Trophoblast cell (in vitro differentiated cells and primary cell): Measurements from ENCODE around the gene ZBTB21.

ENCODE experiments used
- DNase-seq, 2 donors: peaks; one replicate each; pipeline ENCODE4 v3.0.0-alpha.2; 2016
- H2AFZ ChIP-seq: 2 replicates; pipeline ENCODE4 v1.6.1; 2013; ENCODE audit warnings: low read length, moderate library complexity, mild to moderate bottlenecking; ENCODE audit not compliant: insufficient read depth, poor library complexity
- H2AK5ac ChIP-seq: 2 replicates; pipeline ENCODE4 v1.6.1; 2013; ENCODE audit warnings: mild to moderate bottlenecking, low read length
- H2BK120ac ChIP-seq: 2 replicates; pipeline ENCODE4 v1.6.1; 2013; ENCODE audit warnings: low read length, mild to moderate bottlenecking, moderate library complexity; ENCODE audit not compliant: insufficient read depth, poor library complexity
- H2BK12ac ChIP-seq: 2 replicates; pipeline ENCODE4 v1.6.1; 2013; ENCODE audit warnings: mild to moderate bottlenecking, low read length, moderate library complexity
- H2BK5ac ChIP-seq: 2 replicates; pipeline ENCODE4 v1.6.1; 2013; ENCODE audit warnings: low read length, low read depth, moderate library complexity, mild to moderate bottlenecking; ENCODE audit not compliant: poor library complexity
- H3K14ac ChIP-seq: 2 replicates; pipeline ENCODE4 v1.6.1; 2013; ENCODE audit warnings: mild to moderate bottlenecking, low read length
- H3K18ac ChIP-seq: 2 replicates; pipeline ENCODE4 v1.6.1; 2013; ENCODE audit warnings: mild to moderate bottlenecking, low read length
- H3K23ac ChIP-seq: 2 replicates; pipeline ENCODE4 v1.6.1; 2013; ENCODE audit warnings: low read length
- H3K27ac ChIP-seq: 2 replicates; pipeline ENCODE4 v1.5.1; 2013; ENCODE audit warnings: low read depth, mild to moderate bottlenecking, inconsistent platforms, low read length, moderate library complexity
- H3K27me3 ChIP-seq: 2 replicates; pipeline ENCODE4 v1.6.1; 2013; ENCODE audit warnings: inconsistent platforms, mild to moderate bottlenecking, low read length, moderate library complexity; ENCODE audit not compliant: insufficient read depth
- H3K36me3 ChIP-seq, 2 experiments: 1 replicate in 1 of 2; 2 replicates in 1 of 2; pipeline ENCODE4 v1.6.1; 2013; ENCODE audit warnings: low read length in 2 of 2, mild to moderate bottlenecking in 2 of 2, moderate library complexity in 1 of 2; ENCODE audit not compliant: insufficient read depth in 2 of 2, control insufficient read depth in 1 of 2
- H3K4ac ChIP-seq: 2 replicates; pipeline ENCODE4 v1.6.1; 2013; ENCODE audit warnings: low read depth, mild to moderate bottlenecking, low read length, moderate library complexity
- H3K4me1 ChIP-seq, 2 experiments: 1 replicate in 1 of 2; 2 replicates in 1 of 2; pipeline ENCODE4 v1.6.1; 2013; ENCODE audit warnings: low read length in 2 of 2, mild to moderate bottlenecking in 2 of 2, moderate library complexity in 1 of 2; ENCODE audit not compliant: insufficient read depth in 2 of 2, control insufficient read depth in 1 of 2
- H3K4me2 ChIP-seq: 2 replicates; pipeline ENCODE4 v1.6.1; 2013; ENCODE audit warnings: inconsistent platforms, mild to moderate bottlenecking, low read length, moderate library complexity
- H3K4me3 ChIP-seq: 2 replicates; pipeline ENCODE4 v1.5.1; 2013; ENCODE audit warnings: mild to moderate bottlenecking, low read depth, low read length, inconsistent platforms
- H3K79me1 ChIP-seq: one replicate; pipeline ENCODE4 v1.6.1; 2013; ENCODE audit warnings: low read length
- H3K79me2 ChIP-seq: 2 replicates; pipeline ENCODE4 v1.6.1; 2013; ENCODE audit warnings: low read length, mild to moderate bottlenecking; ENCODE audit not compliant: control insufficient read depth, insufficient read depth, poor library complexity
- H3K9ac ChIP-seq: 2 replicates; pipeline ENCODE4 v1.6.1; 2013; ENCODE audit warnings: mild to moderate bottlenecking, low read length
- H3K9me3 ChIP-seq: 2 replicates; pipeline ENCODE4 v1.6.1; 2013; ENCODE audit warnings: low read depth, mild to moderate bottlenecking, control low read depth, inconsistent platforms, low read length; ENCODE audit not compliant: insufficient read depth
- H4K12ac ChIP-seq: 2 replicates; pipeline ENCODE4 v1.6.1; 2013; ENCODE audit warnings: low read depth, mild to moderate bottlenecking, low read length, moderate library complexity
- H4K8ac ChIP-seq: 2 replicates; pipeline ENCODE4 v1.6.1; 2013; ENCODE audit warnings: low read depth, mild to moderate bottlenecking, low read length, moderate library complexity
- H4K91ac ChIP-seq: one replicate; pipeline ENCODE4 v1.6.1; 2013; ENCODE audit warnings: low read depth, mild to moderate bottlenecking, low read length, moderate library complexity
- WGBS: extraction: QIAGEN DNeasy Blood & Tissue Kit; methylation state at CpG from one replicate; pipeline ENCODE4 v1.1.7; 2013; ENCODE audit warnings: missing lambda C conversion rate; ENCODE audit not compliant: insufficient read length, insufficient coverage; ENCODE audit errors: extremely low coverage; 5-methylcytosine and 5-hydroxymethylcytosine counted together

The ZBTB21 gene

GRCh38 chr21:42019101-42019605, 9.0 kb upstream of the ZBTB21 start:
- Histone ChIP-seq H3K36me3 (no peaks in the 10 kb centered on the region), H3K23ac (no peak overlapping the region), H3K18ac (no peak overlapping the region), H2AK5ac (no peak overlapping the region), H3K27ac (no peak overlapping the region), H3K14ac (no peak overlapping the region), H3K4me1 (no peaks in the 10 kb centered on the region), H2BK12ac (no peak overlapping the region), H3K4me3 (no peak overlapping the region), H4K12ac (no peak overlapping the region), H4K8ac (no peak overlapping the region), H2BK5ac (no peak overlapping the region), H3K9me3 (peaks cover 1% of the 10 kb centered on the region), H2BK120ac (no peak overlapping the region), H3K79me2 (no peaks in the 10 kb centered on the region), H3K79me1 (no peaks in the 10 kb centered on the region), H4K91ac (no peak overlapping the region), H3K27me3 (no peaks in the 10 kb centered on the region), H2AFZ (no peak overlapping the region), H3K9ac (no peak overlapping the region), H3K4me2 (no peak overlapping the region), H3K4ac (no peak overlapping the region)
- DNase-seq: no peak
- no CpG with 5 or more reads among the region's 11 CpGs for WGBS

GRCh38 chr21:42017022-42017421, 6.9 kb upstream of the ZBTB21 start:
- Histone ChIP-seq H3K27ac (no peak overlapping the region), H2AFZ (no peak overlapping the region), H3K79me1 (no peaks in the 10 kb centered on the region), H3K4me2 (no peak overlapping the region), H3K23ac (no peak overlapping the region), H3K27me3 (no peaks in the 10 kb centered on the region), H2AK5ac (no peak overlapping the region), H2BK12ac (no peak overlapping the region), H3K79me2 (no peaks in the 10 kb centered on the region), H3K4me3 (no peak overlapping the region), H3K4me1 (no peaks in the 10 kb centered on the region), H3K9me3 (peaks cover 1% of the 10 kb centered on the region), H2BK120ac (no peak overlapping the region), H3K18ac (no peak overlapping the region), H4K8ac (no peak overlapping the region), H2BK5ac (no peak overlapping the region), H3K9ac (no peak overlapping the region), H4K12ac (no peak overlapping the region), H3K14ac (no peak overlapping the region), H4K91ac (no peak overlapping the region), H3K4ac (no peak overlapping the region), H3K36me3 (no peaks in the 10 kb centered on the region)
- DNase-seq: no peak
- no CpG with 5 or more reads among the region's 2 CpGs for WGBS

- Histone ChIP-seq H3K4me1 (no peaks in the 10 kb centered on the region), H2BK120ac (no peak overlapping the region), H3K36me3 (no peaks in the 10 kb centered on the region), H3K9me3 (peaks cover 1% of the 10 kb centered on the region), H3K4ac (no peak overlapping the region), H2AK5ac (no peak overlapping the region), H4K8ac (no peak overlapping the region), H3K9ac (no peak overlapping the region), H3K4me2 (no peak overlapping the region), H3K4me3 (no peak overlapping the region), H3K79me1 (no peaks in the 10 kb centered on the region), H3K27ac (no peak overlapping the region), H3K27me3 (no peaks in the 10 kb centered on the region), H3K18ac (no peak overlapping the region), H4K12ac (no peak overlapping the region), H2AFZ (no peak overlapping the region), H3K23ac (no peak overlapping the region), H3K14ac (no peak overlapping the region), H2BK12ac (no peak overlapping the region), H3K79me2 (no peaks in the 10 kb centered on the region), H4K91ac (no peak overlapping the region), H2BK5ac (no peak overlapping the region)
- DNase-seq: no peak
- no CpG with 5 or more reads among the region's 19 CpGs for WGBS
Measured at GRCh38 chr21:42016364-42016985, 6.3 kb upstream of the ZBTB21 start.

GRCh38 chr21:42013931-42014330, 3.8 kb upstream of the ZBTB21 start:
- Histone ChIP-seq H4K8ac (no peak overlapping the region), H4K91ac (no peak overlapping the region), H3K14ac (no peak overlapping the region), H3K9me3 (peaks cover 1% of the 10 kb centered on the region), H3K23ac (no peak overlapping the region), H2BK120ac (no peak overlapping the region), H3K79me2 (peaks cover 7% of the 10 kb centered on the region), H3K79me1 (peaks cover 12% of the 10 kb centered on the region), H3K9ac (no peak overlapping the region), H3K18ac (no peak overlapping the region), H2BK12ac (no peak overlapping the region), H3K36me3 (no peaks in the 10 kb centered on the region), H3K4me2 (no peak overlapping the region), H3K4ac (no peak overlapping the region), H3K4me1 (peaks cover 0 to 2% of the 10 kb centered on the region in 2 experiments), H3K27me3 (peaks cover 4% of the 10 kb centered on the region), H2AFZ (no peak overlapping the region), H2BK5ac (no peak overlapping the region), H2AK5ac (no peak overlapping the region), H3K4me3 (no peak overlapping the region), H4K12ac (no peak overlapping the region), H3K27ac (no peak overlapping the region)
- no CpG with 5 or more reads among the region's 7 CpGs for WGBS
- no peak for DNase-seq
